H9 (cell line): ENCODE results near the gene CTNNA3. TPM values are rescaled to one million over a fixed set of nuclear protein-coding genes. Genes with fewer than 3 reads are reported as not detected.

Experiments used
- DNase-seq: peaks from one replicate; pipeline ENCODE4 v3.0.0-alpha.2; 2017
- H2AFZ ChIP-seq: one replicate; pipeline ENCODE4 v1.6.1; 2013; ENCODE audit warnings: mild to moderate bottlenecking, low read length, control low read depth, moderate library complexity
- H2AK5ac ChIP-seq: 2 replicates; pipeline ENCODE4 v1.6.1; 2013; ENCODE audit warnings: low read length, control low read depth, mixed read lengths; ENCODE audit not compliant: insufficient read length
- H2BK120ac ChIP-seq: one replicate; pipeline ENCODE4 v1.6.1; 2013; ENCODE audit warnings: low read depth, mild to moderate bottlenecking, low read length, control low read depth, inconsistent platforms; ENCODE audit not compliant: poor library complexity, severe bottlenecking
- H2BK12ac ChIP-seq: 2 replicates; pipeline ENCODE4 v1.6.1; 2013; ENCODE audit warnings: low read length, control low read depth, mixed read lengths, low read depth; ENCODE audit not compliant: insufficient read length
- H2BK15ac ChIP-seq: 2 replicates; pipeline ENCODE4 v1.6.1; 2013; ENCODE audit warnings: low read depth, low read length, control low read depth
- H2BK20ac ChIP-seq: one replicate; pipeline ENCODE4 v1.6.1; 2013; ENCODE audit warnings: low read depth, mild to moderate bottlenecking, low read length, control low read depth, inconsistent platforms; ENCODE audit not compliant: poor library complexity, severe bottlenecking
- H2BK5ac ChIP-seq: 2 replicates; pipeline ENCODE4 v1.6.1; 2013; ENCODE audit warnings: low read length, control low read depth, mixed read lengths; ENCODE audit not compliant: insufficient read length
- H3K14ac ChIP-seq: 2 replicates; pipeline ENCODE4 v1.6.1; 2013; ENCODE audit warnings: low read length, control low read depth; ENCODE audit not compliant: insufficient read depth
- H3K18ac ChIP-seq: 2 replicates; pipeline ENCODE4 v1.6.1; 2013; ENCODE audit warnings: low read depth, mild to moderate bottlenecking, mixed read lengths, low read length, control low read depth; ENCODE audit not compliant: insufficient read length
- H3K23ac ChIP-seq: 2 replicates; pipeline ENCODE4 v1.6.1; 2013; ENCODE audit warnings: low read length, control low read depth, mixed read lengths, low read depth; ENCODE audit not compliant: insufficient read length
- H3K23me2 ChIP-seq: 2 replicates; pipeline ENCODE4 v1.6.1; 2013; ENCODE audit warnings: low read depth, mild to moderate bottlenecking, mixed read lengths, low read length, control low read depth; ENCODE audit not compliant: insufficient read length, poor library complexity, severe bottlenecking
- H3K27ac ChIP-seq: 2 replicates; pipeline ENCODE4 v1.5.1; 2013; ENCODE audit warnings: low read length, control low read depth, mixed read lengths, low read depth; ENCODE audit not compliant: insufficient read length
- H3K27me3 ChIP-seq: 2 replicates; pipeline ENCODE4 v1.6.1; 2013; ENCODE audit warnings: low read length, control low read depth, inconsistent platforms; ENCODE audit not compliant: insufficient read depth
- H3K4ac ChIP-seq: 2 replicates; pipeline ENCODE4 v1.6.1; 2013; ENCODE audit warnings: low read depth, mild to moderate bottlenecking, control low read depth, inconsistent platforms, low read length, moderate library complexity
- H3K4me1 ChIP-seq: 2 replicates; pipeline ENCODE4 v1.6.1; 2013; ENCODE audit warnings: low read length, control low read depth, inconsistent platforms; ENCODE audit not compliant: insufficient read depth
- H3K4me2 ChIP-seq: 2 replicates; pipeline ENCODE4 v1.6.1; 2013; ENCODE audit warnings: low read length, control low read depth, mixed read lengths; ENCODE audit not compliant: insufficient read length, insufficient read depth
- H3K56ac ChIP-seq: 2 replicates; pipeline ENCODE4 v1.6.1; 2013; ENCODE audit warnings: low read depth, mild to moderate bottlenecking, mixed read lengths, low read length, control low read depth; ENCODE audit not compliant: insufficient read length
- H3K79me1 ChIP-seq: 2 replicates; pipeline ENCODE4 v1.6.1; 2013; ENCODE audit warnings: low read depth, mild to moderate bottlenecking, moderate library complexity, low read length, control low read depth, inconsistent platforms; ENCODE audit not compliant: insufficient read depth, poor library complexity, severe bottlenecking
- H3K79me2 ChIP-seq: 2 replicates; pipeline ENCODE4 v1.6.1; 2013; ENCODE audit warnings: low read length, control low read depth, inconsistent platforms; ENCODE audit not compliant: insufficient read depth
- H3K9ac ChIP-seq: 2 replicates; pipeline ENCODE4 v1.6.1; 2013; ENCODE audit warnings: low read length, control low read depth, mixed read lengths; ENCODE audit not compliant: insufficient read length; ENCODE audit errors: extremely low read depth
- H3K9me3 ChIP-seq: one replicate; pipeline ENCODE4 v1.6.1; 2013; ENCODE audit warnings: low read depth, low read length, inconsistent platforms; ENCODE audit not compliant: control insufficient read depth
- H3T11ph ChIP-seq: one replicate; pipeline ENCODE4 v1.6.1; 2013; ENCODE audit warnings: mild to moderate bottlenecking, low read length, control low read depth, inconsistent platforms
- H4K20me1 ChIP-seq: one replicate; pipeline ENCODE4 v1.6.1; 2013; ENCODE audit not compliant: control insufficient read depth, insufficient read length, insufficient read depth
- H4K5ac ChIP-seq: 2 replicates; pipeline ENCODE4 v1.6.1; 2013; ENCODE audit warnings: low read depth, mild to moderate bottlenecking, mixed read lengths, low read length, control low read depth; ENCODE audit not compliant: insufficient read length
- H4K8ac ChIP-seq: replicated peaks from 2 replicates; pipeline ENCODE4 v1.6.1; 2013; ENCODE audit warnings: low read length, control low read depth, mixed read lengths, low read depth; ENCODE audit not compliant: insufficient read length
- H4K91ac ChIP-seq: 2 replicates; pipeline ENCODE4 v1.6.1; 2013; ENCODE audit warnings: low read depth, mild to moderate bottlenecking, moderate library complexity, mixed read lengths, low read length, control low read depth; ENCODE audit not compliant: insufficient read length
- H3K27ac Mint-ChIP-seq, 3 experiments: 2 replicates in 2 of 3; 3 replicates in 1 of 3; pipeline ENCODE4 v1.8.0; 2020 to 2021; ENCODE audit warnings: mixed read lengths in 3 of 3, mild to moderate bottlenecking in 1 of 3, moderate library complexity in 1 of 3
- H3K27me3 Mint-ChIP-seq: 2 replicates; pipeline ENCODE4 v1.8.0; 2021; ENCODE audit warnings: low read depth, mild to moderate bottlenecking, moderate library complexity, mixed read lengths
- H3K36me3 Mint-ChIP-seq, 3 experiments: 2 replicates in 2 of 3; 3 replicates in 1 of 3; pipeline ENCODE4 v1.8.0; 2020 to 2021; ENCODE audit warnings: low read depth in 3 of 3, mixed read lengths in 3 of 3; ENCODE audit not compliant: insufficient read depth in 1 of 3
- H3K4me1 Mint-ChIP-seq, 2 experiments: 2 replicates each; pipeline ENCODE4 v1.8.0; 2020; ENCODE audit warnings: mixed read lengths in 2 of 2
- H3K4me3 Mint-ChIP-seq, 2 experiments: 2 replicates in 1 of 2; 3 replicates in 1 of 2; pipeline ENCODE4 v1.8.0; 2020 to 2021; ENCODE audit warnings: mild to moderate bottlenecking in 2 of 2, mixed read lengths in 2 of 2, moderate library complexity in 1 of 2
- H3K9me3 Mint-ChIP-seq, 2 experiments: 2 replicates in 1 of 2; 3 replicates in 1 of 2; pipeline ENCODE4 v1.8.0; 2020; ENCODE audit warnings: mild to moderate bottlenecking in 2 of 2, mixed read lengths in 2 of 2, moderate library complexity in 1 of 2
- CTCF ChIP-seq: fragments of 200-600 bp; sonication (generic); conservative IDR thresholded peaks from 3 replicates; pipeline ENCODE4 v1.8.0; 2021; ENCODE audit warnings: antibody characterized with exemption, mild to moderate bottlenecking
- WGBS: extraction: QIAGEN DNeasy Blood & Tissue Kit; methylation state at CpG from one replicate; pipeline ENCODE4 v1.1.7; 2013; ENCODE audit warnings: missing lambda C conversion rate, low lambda C conversion rate, mixed read lengths; ENCODE audit not compliant: insufficient read length; ENCODE audit errors: extremely low coverage; 5-methylcytosine and 5-hydroxymethylcytosine counted together
- total RNA-seq: library from RNA; stranded (reverse); gene quantifications from 2 replicates; pipeline ENCODE4 v1.2.1, GENCODE V29; 2021

The CTNNA3 gene
- total RNA-seq, 1 experiment from 2014 or later: 3.3 TPM

GRCh38 chr10:67659497-67659896 lies 36.5 kb downstream of the CTNNA3 start:
- no peak overlapping the region for H3K9ac ChIP-seq
- H3K27ac Mint-ChIP-seq: no peak overlapping the region
- no peak overlapping the region for H4K8ac ChIP-seq
- no peak overlapping the region for H2AK5ac ChIP-seq
- no peak overlapping the region for H3K4me3 Mint-ChIP-seq
- H2BK20ac ChIP-seq: no peak overlapping the region
- no peaks in the 10 kb centered on the region for H4K20me1 ChIP-seq
- H3K79me1 ChIP-seq: no peaks in the 10 kb centered on the region
- no peak overlapping the region for H3K18ac ChIP-seq
- H3K14ac ChIP-seq: no peak overlapping the region
- no peak overlapping the region for H4K5ac ChIP-seq
- peaks cover 7 to 8% of the 10 kb centered on the region in 2 experiments for H3K4me1 Mint-ChIP-seq
- H3K56ac ChIP-seq: no peak overlapping the region
- H2BK15ac ChIP-seq: no peak overlapping the region
- H3K4ac ChIP-seq: no peak overlapping the region
- H2BK5ac ChIP-seq: no peak overlapping the region
- DNase-seq: no peak
- no peaks in the 10 kb centered on the region for H3K36me3 Mint-ChIP-seq
- no peak overlapping the region for H3T11ph ChIP-seq
- no peak overlapping the region for H2BK12ac ChIP-seq
- no peak overlapping the region for H2AFZ ChIP-seq
- no peak overlapping the region for H3K23ac ChIP-seq
- no peaks in the 10 kb centered on the region for H3K23me2 ChIP-seq
- H3K9me3 Mint-ChIP-seq: no peaks in the 10 kb centered on the region
- peaks cover 2% of the 10 kb centered on the region; the same call in 1 of the 2 replicates for H3K4me1 ChIP-seq
- no peak overlapping the region for H3K27ac ChIP-seq
- no peak overlapping the region for H3K4me2 ChIP-seq
- TF ChIP-seq CTCF: no peak
- WGBS: no CpG with 5 or more reads among the region's 2 CpGs
- no peaks in the 10 kb centered on the region for H3K27me3 Mint-ChIP-seq
- H3K27me3 ChIP-seq: no peaks in the 10 kb centered on the region
- H3K79me2 ChIP-seq: no peaks in the 10 kb centered on the region
- no peak overlapping the region for H4K91ac ChIP-seq
- H3K9me3 ChIP-seq: no peaks in the 10 kb centered on the region
- no peak overlapping the region for H2BK120ac ChIP-seq
